Kidney glomerular epithelial cell (primary cell): Measurements from ENCODE around the gene TMPRSS3.

Source experiments
- DNase-seq: peaks from one replicate; lab custom pipeline; 2025; lab: John Stamatoyannopoulos, UW

The TMPRSS3 gene

GRCh38 chr21:42407476-42407875 is 11.6 kb upstream of the TMPRSS3 start:
- no peak for DNase-seq

- no peak for DNase-seq
These were observed 11.0 kb upstream of the TMPRSS3 start for GRCh38 chr21:42406866-42407265.

GRCh38 chr21:42406201-42406621 is 10.4 kb upstream of the TMPRSS3 start:
- no peak for DNase-seq

- no peak for DNase-seq
These were observed 9.5 kb upstream of the TMPRSS3 start for GRCh38 chr21:42405064-42406013.

GRCh38 chr21:42404539-42404938 is 8.7 kb upstream of the TMPRSS3 start:
- no peak for DNase-seq

- DNase-seq: no peak
These were observed 7.9 kb upstream of the TMPRSS3 start, which contains the start of gene UBASH3A for GRCh38 chr21:42403611-42404231. Gene UBASH3A, plus strand, starts transcription at chr21:42403902. Its CDS starts 44 bp downstream, at chr21:42403946.

- no peak for DNase-seq
These were observed 6.0 kb upstream of the TMPRSS3 start for GRCh38 chr21:42401820-42402251.

GRCh38 chr21:42401154-42401553 is 5.3 kb upstream of the TMPRSS3 start:
- no peak for DNase-seq

- DNase-seq: no peak
These were observed 4.7 kb upstream of the TMPRSS3 start for GRCh38 chr21:42400525-42400924.

- no peak for DNase-seq
These were observed 2.7 kb upstream of the TMPRSS3 start for GRCh38 chr21:42398436-42399028.

- no peak for DNase-seq
These were observed 2.0 kb upstream of the TMPRSS3 start for GRCh38 chr21:42397746-42398394.

- DNase-seq: no peak
These were observed 1.2 kb upstream of the TMPRSS3 start for GRCh38 chr21:42396799-42397745.

- no peak for DNase-seq
These were observed 550 bp downstream of the TMPRSS3 start for GRCh38 chr21:42395302-42395701.

- no peak for DNase-seq
These were observed 2.4 kb downstream of the TMPRSS3 start for GRCh38 chr21:42393443-42393950.

GRCh38 chr21:42392731-42393442 is 3.0 kb downstream of the TMPRSS3 start:
- DNase-seq: no peak

GRCh38 chr21:42391297-42391696 is 4.6 kb downstream of the TMPRSS3 start:
- DNase-seq: no peak

GRCh38 chr21:42390696-42391095 is 5.2 kb downstream of the TMPRSS3 start:
- DNase-seq: no peak

- DNase-seq: no peak
These were observed 5.7 kb downstream of the TMPRSS3 start for GRCh38 chr21:42390193-42390592.

- no peak for DNase-seq
These were observed 6.4 kb downstream of the TMPRSS3 start for GRCh38 chr21:42389449-42389835.
